SHP77 (cell line): ENCODE measurements around the gene RNF222.
A peak's percentile ranks its signal among the peaks of the same experiment; 100 is the strongest.
"Not testable (repeated sequence)": the region's sequence is repeated elsewhere in the genome, so short reads cannot be mapped to it uniquely, and the experiment has no call there.

Source experiments
- DNase-seq, 2 experiments: peaks; one replicate each; lab custom pipeline; 2025; lab: John Stamatoyannopoulos, UW

Gene RNF222

DNA sequence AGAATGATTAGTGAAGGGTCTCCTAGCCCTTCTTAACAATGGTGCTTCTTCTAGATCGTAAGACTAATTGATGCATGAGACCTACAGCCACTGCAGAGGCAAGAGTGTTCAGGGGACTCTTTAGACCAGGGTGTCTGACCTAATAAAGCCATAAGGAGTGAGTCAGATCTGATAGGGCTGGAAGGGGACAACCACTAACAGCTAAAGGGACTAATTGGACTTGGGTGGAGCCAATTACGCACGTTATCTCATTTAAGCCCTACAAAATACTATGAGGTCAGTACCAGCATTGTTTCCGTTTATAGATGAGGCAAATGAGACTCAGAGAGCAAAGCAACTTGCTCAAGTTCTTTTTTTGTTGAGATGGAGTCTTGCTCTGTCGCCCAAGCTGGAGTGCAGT lies 14.5 kb upstream of the RNF222 start:
- no peak for DNase-seq

DNA sequence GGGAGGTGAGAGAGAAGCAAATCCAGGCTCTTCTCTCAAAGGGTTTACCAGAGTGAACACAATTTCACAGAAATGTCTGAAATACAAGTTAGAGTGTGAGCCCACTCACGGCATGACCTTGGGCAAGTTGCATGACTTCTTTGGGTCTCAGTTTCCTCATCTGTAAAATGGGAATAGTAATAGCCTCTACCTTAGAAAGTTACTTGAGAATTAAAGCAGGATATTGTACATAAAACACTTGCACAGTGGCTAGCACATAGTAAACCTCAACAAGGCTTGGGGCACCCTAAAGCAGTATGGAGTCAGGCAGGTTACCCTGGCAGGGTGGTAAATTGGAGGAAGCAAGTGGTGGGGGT lies 13.2 kb upstream of the RNF222 start:
- no peak for DNase-seq

DNA sequence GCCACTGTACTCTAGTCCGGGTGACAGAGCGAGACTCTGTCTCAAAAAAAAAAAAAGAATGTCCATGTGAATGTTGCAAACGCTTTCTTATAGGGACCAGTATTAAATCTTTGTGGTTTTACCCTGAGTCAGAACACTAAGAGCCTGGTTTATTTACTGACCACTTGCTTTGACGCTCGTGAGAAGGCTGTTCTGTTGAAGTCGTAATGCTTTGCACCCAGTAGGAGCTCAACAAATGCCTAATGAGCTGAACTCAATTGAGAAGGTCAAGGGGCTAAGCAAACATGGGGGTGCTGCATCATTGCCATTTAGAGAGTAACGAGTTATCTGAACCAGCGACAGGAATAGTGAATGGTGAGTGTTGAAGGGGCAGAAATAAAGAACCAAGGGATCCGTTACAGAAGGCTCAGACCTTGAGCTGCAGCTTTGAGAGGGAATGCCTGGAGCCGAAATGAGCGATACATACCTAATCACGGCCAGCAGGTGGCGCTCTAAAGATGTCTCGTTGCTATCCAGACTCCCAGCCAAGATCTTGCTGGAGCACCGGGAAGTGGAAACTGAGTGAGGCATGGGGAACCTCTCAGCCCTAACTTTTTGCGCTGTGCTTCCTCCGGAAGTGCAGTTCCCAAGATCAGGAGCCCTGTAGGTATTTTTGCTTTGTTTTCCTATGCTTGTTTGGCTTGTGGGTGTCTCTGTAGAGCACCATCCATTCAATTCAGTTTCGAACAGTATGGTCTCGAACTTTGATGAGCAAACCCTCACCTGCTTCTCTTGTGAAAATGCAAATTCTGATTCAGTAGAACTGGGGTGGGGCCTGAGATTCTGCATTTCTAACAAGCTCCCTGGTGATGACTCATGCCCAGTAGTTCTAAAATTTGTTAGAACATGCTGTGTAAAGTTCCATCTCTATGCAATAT lies 12.6 kb upstream of the RNF222 start:
- DNase-seq: peak; percentile 86 to 93

DNA sequence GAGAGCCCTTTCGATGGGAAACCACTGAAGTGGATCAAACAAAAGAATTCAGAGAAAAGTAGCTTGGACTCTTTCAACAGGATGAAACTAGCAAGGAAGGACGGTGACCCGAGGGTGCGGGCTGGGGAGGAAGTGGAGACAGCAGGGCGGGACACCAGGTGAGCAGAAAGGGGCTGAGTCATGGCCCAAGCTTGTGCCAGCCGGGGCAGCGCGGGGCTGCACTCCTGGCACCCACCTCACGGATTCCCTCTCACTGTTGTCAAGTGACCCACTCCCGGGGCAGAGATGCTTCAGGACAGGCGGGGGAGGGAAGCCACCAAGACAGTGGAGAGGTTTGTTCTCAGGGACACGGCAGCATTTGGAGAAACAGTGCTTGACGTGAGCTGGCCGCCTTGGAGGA lies 10.7 kb upstream of the RNF222 start:
- DNase-seq: peak; percentile 55 to 77

DNA sequence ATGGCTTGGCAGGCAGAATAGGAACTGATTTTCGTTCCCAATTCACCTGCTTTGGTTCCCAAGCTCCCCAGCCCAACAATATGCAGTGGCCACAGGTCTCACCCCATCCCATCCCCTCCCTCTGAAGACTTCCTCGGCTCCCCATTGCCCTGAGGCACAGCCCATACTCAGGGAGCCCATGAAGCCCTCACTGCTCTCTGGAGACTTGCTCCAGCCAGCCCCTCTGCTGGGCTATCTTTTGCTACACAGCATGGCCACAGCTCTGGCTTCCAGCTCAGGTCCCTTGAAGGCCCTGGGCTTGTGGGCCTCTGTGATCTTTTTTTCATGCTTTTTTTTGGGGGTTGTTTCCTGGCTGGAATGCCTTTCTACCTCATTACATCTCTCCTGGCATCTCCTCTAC lies 8.5 kb upstream of the RNF222 start:
- DNase-seq: no peak

DNA sequence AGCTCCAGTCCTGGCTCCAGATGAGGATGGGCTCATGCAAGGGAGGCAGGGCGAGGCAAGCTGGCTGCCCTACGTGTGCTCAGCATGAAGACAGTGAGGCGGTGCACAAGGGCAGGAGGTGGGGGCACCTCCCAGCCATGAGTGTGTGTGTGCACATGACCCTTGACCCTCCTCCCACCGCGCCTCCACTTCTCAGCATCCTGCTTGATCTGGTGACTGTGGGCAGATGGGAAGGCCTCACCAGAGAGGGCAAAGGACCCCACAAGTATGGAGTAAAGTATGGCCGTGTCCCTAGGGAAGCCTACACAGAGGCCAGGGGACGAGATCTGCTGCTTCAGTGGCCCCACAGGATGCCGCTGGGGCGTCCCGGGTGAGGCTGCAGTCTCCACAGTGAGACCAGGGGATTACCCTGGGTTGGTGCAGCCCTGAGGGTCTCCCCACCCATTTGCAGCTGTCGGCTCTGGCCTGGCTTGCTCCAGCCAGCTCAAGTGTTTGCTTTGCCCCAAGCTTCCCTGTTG lies 7.9 kb upstream of the RNF222 start:
- DNase-seq: peak; percentile 15 to 33

DNA sequence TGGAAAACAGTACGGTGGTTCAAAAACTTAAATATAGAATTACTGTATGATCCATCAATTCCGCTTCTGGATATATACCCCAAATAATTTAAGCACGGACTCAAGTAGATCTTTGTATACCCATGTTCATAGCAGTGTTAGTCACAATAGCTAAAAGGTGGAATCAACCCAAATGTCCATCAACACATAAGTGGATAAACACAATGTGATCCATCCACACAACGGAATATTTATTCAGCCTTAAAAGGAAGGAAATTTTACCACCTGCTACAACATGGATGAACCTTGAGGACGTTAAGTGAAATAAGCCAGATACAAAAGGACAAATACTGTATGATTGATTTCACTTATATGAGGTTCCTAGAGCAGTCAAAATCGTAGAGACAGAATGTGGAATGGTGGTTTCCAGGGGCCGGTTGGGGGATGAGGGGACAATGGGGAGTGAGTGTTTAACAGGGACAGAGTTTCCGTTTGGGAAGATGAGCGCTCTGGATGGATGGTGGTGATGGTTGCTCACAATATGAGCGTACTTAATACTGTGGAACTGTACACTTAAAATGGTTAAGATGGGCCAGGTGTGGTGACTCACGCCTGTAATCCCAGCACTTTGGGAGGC lies 5.4 kb upstream of the RNF222 start:
- no peak for DNase-seq

DNA sequence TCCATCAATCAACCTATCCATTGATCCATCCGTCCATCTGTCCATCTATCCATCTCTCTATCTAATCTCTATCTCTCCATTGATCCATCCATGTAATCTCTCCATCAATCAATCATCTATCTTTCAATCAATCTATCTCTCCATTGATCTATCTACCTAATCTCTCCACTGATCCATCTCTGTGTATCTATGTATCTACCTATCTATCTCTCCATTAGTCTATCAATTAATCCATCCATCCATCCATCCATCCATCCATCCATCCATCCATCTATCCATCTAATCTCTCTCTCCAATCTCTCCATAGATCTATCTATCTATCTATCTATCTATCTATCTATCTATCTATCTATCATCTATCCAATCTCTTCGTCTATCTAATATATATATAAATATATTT lies 3.5 kb upstream of the RNF222 start:
- DNase-seq: no peak

DNA sequence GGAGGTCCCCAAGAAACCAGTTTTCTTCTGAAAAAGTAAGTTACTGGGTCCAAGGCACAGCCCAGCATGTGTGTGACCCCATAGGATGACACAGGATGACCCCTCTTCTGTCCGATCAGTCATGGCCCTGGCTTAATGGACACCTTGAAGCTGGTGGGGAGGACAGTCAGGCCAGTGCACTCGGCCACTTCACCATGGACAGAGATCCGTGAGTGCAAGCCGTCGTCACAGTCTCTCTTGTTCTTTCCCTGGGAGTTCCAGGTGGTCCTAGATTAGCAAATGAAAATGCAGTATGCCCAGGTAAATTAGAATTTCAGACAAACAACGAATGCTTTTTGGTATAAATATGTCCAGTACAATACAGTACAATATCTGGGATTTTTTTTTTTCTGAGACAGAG lies 1.4 kb upstream of the RNF222 start:
- DNase-seq: no peak

DNA sequence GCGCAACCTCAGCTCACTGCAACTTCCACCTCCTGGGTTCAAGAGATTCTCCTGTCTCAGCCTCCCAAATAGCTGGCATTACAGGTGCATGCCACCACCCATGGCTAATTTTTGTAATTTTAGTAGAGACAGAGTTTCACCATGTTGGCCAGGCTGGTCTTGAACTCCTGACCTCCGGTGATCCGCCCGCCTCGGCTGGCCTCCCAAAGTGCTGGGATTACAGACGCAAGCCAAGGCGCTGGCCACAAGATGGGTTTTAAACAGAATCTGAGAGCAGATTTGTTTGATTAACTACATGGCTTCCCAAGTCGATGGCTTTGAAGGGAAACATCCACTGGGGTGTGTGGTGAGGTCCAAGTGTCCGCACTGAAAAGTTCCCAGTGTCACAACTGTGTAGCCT lies 3.1 kb downstream of the RNF222 start:
- not testable (repeated sequence) for DNase-seq

DNA sequence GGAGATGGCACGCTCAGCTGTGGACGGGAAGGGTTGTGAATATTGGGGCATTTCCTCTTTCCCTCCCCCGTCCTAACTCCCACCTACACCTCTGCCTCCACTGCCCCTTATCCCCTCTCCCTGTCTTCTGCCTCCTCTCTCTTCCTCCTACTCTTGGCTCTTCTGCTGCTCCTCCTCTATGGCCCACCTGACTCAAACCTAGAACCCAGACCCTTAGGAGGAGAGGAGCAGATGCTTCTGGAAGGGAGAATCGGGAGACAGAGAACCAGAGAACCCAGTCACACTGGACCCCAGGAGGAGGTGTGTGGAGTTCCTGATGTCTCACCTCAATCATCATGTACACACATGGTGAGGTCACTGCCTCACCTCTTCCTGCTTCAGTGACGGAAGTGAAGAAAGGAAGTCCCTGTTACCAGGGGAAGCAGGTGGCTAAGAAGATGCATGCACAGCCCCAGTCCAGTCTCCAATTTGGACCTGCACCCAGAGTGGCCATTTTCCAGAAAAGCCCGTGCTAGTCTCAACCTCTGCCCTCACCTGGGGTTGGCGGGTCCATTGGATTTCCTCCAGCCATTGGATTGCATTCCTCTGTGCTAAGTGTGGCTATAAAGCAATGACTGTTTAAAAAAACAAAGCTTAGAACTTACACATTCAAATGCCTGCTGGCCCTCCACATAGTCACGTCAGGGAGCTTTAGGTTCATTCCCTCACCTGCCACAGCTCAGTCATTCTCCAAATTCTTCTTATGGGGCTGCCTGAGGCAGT lies 4.0 kb downstream of the RNF222 start:
- DNase-seq: no peak

DNA sequence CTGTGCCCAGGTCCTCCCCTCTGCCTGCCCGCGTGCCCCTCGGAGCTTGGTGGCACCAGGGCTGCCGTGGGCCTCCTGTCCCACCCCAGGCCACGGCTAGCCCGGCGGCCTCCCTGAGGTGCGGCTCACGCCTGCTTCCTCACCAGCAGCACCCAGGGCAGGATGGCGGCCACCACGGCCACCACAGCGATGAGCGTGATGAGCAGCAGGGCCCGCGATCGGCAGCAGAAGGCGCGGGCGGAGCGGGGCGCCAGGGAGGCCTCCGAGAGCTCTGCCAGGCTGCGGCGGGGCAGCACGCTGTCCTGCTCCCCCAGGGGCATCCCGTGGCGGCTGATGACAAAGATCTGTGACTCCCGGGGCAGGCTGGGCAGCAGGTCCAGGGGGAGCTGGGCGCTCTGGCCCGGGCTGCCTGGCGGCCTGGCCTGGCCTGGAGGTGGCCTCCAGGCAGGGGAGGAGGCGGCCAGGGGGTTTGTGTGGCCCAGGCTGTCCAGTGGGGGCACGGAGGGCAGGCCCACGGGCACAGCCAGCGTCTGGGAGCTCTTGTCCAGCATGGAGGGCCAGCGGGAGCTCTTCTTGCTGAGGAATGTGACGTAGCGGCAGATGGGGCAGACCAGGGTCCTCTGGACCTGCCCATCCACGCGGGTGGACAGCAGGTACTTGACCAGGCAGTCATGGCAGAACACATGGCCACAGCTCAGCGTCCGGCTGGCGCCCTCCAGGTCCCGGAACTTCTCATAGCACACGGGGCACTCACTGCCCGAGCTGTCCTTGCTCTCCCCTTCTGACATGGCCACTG lies 4.8 kb downstream of the RNF222 start:
- DNase-seq: no peak

DNA sequence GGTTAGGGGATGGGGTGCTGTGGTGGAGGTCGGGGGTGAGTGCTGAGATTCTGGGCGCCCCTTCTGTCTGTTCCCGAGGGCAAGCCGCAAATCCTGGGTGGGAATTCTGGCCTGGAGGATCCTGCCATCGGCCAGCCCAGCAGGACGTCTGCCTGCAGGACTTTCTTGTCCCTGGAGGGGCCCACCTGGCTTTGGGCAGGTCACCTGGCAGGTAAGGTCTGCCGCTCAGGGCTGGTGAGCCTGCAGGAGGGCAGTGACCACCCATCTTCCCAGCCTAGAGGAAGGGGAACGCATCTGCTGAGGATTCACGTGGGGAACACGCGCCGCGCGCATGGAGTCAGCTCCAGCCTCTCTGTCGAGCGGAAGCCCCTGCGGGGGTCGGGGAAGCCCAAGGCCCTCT lies 5.4 kb downstream of the RNF222 start:
- DNase-seq: no peak

DNA sequence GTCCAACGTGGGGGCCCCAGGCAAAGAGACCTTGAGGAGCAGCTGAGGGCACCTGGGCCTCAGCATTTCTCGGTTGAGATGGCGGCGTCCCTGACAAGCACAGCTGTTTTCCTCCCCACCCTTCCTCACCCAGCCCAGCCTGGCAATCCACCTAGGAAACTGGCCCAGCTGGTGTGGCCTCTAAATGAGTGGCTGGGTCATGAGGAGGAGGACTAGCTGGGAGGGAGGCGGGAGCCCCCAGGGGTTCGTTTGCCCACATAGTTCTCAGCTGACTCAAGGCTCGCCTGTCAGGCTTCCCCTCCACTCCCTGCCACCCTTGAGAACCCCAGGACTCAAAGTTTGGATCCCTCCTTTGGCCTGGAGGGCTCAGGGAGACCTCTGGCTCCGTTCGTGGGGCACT lies 5.9 kb downstream of the RNF222 start:
- DNase-seq: no peak

DNA sequence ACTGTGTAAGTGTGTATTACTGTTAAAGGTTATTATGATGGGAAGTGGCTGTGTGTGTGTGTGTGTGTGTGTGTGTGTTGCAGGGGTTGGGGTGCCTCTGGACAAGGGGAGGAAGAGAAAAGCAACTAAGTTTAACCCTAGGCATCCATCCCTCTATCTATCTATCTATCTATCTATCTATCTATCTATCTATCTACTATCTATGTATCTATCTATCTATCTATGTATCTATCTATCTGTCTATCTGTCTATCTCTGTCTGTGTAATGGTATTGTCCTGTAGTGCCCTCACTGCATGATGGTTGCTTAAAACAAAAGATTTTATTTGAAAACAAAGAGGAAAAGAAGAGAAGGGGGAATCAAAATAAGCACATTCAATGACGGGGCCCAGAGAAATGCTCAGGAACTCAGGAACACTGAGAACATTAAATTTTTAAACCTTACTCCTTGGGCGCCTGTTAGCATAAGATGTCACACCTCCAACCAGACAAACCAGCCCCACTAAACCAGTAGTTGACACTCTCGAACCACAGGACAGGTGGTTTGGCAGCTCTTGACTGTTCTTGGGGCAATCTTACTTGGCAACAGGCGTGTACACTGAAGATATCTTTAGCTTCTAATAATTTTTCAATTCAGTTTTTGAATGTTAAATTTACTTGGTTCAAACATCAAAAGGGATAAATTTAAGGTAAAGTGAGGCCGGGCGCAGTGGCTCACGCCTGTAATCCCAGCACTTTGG lies 9.5 kb downstream of the RNF222 start:
- no peak for DNase-seq

DNA sequence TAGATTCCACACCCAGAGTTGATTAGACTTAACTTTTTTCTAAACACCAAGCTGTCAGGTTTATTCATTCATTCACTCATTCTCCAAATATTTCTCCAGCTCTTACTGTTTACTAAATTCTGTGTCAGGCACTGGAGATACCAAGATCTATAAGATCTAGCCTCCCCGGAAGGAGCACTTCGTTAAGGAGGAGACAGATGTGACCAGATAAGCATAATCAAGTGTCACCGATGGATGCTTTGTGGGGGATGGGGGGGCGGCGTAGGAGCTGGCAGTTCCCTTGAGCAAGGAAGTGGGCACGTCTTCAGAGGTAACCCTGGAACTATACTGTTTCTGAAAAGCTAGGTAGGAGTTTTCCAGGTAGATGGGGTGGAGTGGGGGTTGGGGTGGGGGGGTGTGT lies 10.8 kb downstream of the RNF222 start:
- DNase-seq: no peak

DNA sequence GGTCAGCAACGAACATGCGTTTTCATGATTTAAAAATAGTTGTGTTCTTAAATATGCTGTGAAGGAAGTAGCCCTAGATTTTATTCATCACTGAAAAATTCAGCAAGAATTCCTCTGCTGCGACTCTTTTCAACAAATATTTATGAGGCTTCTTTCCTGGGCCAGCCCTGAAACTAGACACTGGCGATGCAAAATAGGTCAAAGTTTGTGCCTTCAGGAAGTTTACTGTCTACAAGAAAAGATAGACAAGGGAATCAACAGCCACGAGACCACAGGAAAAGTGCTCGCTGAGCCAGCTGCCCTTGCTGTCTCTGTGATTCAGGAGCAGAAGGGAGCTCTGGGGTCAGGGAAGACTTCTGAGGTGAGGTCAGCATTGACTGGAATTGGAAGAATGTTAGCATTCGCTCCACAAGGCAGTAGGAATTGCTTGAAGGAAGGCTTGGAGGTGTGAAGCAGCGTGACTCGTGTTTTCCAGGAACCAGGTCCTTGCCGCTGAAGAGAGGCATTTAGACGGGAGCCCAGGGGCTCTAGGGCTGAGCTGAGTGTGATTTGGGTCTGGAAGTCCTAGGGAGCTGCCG lies 12.7 kb downstream of the RNF222 start:
- DNase-seq: no peak

DNA sequence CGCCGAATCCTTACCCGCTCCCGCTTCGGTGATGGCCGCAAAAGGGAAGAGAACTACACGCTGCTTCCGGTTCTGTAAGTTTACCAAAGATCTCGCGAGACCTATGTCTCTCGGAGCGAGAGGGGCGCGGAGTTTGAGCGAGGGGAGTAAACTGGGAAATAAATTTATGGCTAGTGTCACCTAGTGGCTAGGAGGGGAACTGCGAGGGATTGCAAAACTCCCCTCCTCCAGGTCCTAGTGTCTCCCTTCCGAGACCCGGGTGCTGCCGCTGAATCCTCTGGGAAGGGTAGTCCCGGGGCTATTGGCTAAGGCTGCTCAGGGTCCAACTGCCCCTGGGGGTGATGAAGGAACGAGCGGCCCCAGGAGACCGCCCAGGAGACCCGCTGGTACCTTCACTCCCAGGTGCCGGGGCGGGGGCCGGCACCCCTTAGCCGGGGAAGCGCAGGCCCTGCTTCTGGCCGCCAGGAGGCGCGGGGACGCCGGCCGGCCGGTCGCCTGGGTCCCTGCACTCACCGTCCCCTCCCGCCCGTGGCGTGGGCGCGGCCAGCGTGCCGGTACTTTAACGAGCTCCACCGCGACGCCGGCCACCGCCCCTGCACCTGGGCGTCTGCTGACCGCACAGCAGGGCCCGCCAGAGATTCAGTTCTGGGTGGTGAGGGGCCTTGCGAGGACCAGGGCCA lies 14.3 kb downstream of the RNF222 start, which contains the start of gene RPL26:
Gene RPL26 (minus strand): TSS at position 51 of the 680 bp plus-strand sequence. CDS start 883 bp downstream, outside the sequence.
- peak; percentile 99 to 100 for DNase-seq

DNA sequence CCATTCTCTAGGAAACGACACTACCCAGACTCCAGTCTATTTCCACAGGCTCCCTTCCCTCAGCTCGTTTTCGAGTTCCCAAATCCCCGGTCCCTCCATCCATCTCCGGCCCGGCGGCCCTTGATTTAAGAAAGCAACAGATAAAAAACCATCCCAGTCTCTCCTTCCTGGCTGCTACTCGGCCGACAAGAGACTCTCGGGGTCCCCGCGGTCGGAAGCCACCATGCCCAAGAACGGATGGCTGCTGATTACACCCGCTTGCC lies 14.8 kb downstream of the RNF222 start:
- DNase-seq: no peak
